Breast epithelium (tissue), 3 donors: ENCODE measurements around the gene PRIM2.
"Not testable (repeated sequence)": the region's sequence is repeated elsewhere in the genome, so short reads cannot be mapped to it uniquely, and the experiment has no call there.

Source experiments
- CTCF ChIP-seq, 3 donors: fragments of 450-650 bp; IDR thresholded peaks; one replicate each; pipeline ENCODE4 v1.5.1; 2016 to 2017; ENCODE audit warnings: antibody characterized with exemption in 3 of 3, mild to moderate bottlenecking in 3 of 3, moderate library complexity in 3 of 3
- POLR2A ChIP-seq: fragments of 450-650 bp; IDR thresholded peaks from one replicate; pipeline ENCODE4 v1.6.1; 2016; ENCODE audit warnings: antibody characterized with exemption, mild to moderate bottlenecking, moderate library complexity

GRCh38 chr6:57308755-57309154 lies 8.7 kb upstream of the PRIM2 start:
- TF ChIP-seq CTCF (IDR thresholded peaks at IDR 0.05); POLR2A: not testable (repeated sequence)
